Cardiac fibroblast (primary cell): ENCODE results near the gene DDIT4.

Experiments used
- DNase-seq, 2 donors: peaks; one replicate each; pipeline versions ENCODE4 v3.0.0 to v3.0.0-alpha.2; 2010; ENCODE audit warnings: low read depth in 2 of 2
- H3K4me3 ChIP-seq, 2 donors: replicated peaks in 1 of 2; 1 replicate in 1 of 2; 2 replicates in 1 of 2; pipeline ENCODE4 v1.5.1; 2011; ENCODE audit warnings: low read depth in 2 of 2, low read length in 2 of 2, mild to moderate bottlenecking in 2 of 2, moderate library complexity in 1 of 2
- TF ChIP-seq, protein P1 (sequence below): IDR thresholded peaks from one replicate; pipeline ENCODE4 v1.5.1; 2011; ENCODE audit warnings: low read depth, mild to moderate bottlenecking, low read length, inconsistent platforms

Gene DDIT4

DNA sequence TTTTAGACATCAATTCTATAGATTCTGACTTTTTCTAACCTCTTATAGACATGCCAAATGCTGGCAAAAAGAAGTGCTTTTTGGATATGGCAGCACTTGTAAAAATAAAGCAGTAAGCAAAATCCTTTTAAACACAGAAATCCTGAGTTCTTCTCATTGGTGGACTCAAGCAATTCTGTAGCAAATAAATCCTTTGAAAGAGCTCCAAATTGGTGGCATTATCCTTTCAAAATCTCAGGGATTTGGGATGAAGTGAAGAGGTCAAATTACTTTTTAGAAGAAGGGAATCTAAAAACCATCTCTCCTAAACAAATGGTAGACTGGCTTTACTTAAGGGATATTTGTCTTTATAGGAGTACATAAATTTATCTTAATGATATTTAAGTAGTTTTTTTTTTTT lies 40.1 kb upstream of the DDIT4 start:
- no peak overlapping the region for H3K4me3 ChIP-seq
- TF ChIP-seq, protein P1, sequence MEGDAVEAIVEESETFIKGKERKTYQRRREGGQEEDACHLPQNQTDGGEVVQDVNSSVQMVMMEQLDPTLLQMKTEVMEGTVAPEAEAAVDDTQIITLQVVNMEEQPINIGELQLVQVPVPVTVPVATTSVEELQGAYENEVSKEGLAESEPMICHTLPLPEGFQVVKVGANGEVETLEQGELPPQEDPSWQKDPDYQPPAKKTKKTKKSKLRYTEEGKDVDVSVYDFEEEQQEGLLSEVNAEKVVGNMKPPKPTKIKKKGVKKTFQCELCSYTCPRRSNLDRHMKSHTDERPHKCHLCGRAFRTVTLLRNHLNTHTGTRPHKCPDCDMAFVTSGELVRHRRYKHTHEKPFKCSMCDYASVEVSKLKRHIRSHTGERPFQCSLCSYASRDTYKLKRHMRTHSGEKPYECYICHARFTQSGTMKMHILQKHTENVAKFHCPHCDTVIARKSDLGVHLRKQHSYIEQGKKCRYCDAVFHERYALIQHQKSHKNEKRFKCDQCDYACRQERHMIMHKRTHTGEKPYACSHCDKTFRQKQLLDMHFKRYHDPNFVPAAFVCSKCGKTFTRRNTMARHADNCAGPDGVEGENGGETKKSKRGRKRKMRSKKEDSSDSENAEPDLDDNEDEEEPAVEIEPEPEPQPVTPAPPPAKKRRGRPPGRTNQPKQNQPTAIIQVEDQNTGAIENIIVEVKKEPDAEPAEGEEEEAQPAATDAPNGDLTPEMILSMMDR, result no peak
- no peak for DNase-seq

GRCh38 chr10:72234560-72235095 lies 39.1 kb upstream of the DDIT4 start:
- TF ChIP-seq, protein P1, result no peak
- no peak for DNase-seq
- H3K4me3 ChIP-seq, result no peak overlapping the region

DNA sequence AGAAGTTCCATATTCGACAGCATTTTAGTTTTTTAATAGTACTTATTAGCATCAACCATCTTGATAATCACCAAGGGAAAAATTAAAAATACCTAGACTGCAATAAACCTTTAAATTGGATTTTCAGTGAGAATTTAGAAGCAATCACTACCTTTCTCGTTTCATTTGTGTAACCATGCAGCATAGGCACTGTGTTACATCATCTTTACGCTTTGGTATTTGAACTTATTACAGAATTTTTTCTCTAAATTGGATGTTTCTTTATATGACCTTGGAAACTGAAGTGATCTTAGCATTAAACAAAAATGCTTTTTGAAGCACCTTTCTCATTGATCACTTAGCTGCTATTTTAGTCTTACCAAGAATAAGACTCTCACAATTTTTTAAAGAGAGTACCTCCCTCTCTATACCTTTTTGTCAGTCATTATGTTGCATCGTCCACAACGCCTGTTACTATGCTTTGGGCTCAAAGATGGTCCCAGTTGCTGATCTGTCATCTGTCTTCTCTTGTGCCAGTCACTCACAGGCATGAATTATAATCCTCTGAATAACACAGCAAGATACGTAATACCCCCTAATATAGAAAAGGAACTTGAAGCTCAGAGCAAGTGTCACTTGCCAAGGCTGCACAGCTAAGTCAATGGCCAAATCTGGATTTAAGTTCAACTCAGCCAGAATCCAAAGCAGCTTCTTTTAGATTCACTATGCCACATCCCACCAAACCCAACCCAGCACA lies 38.0 kb upstream of the DDIT4 start:
- no peak overlapping the region for H3K4me3 ChIP-seq
- DNase-seq, result no peak
- TF ChIP-seq, protein P1, result no peak

- no peak for DNase-seq
- TF ChIP-seq, protein P1, result no peak
- no peak overlapping the region for H3K4me3 ChIP-seq
Observed at GRCh38 chr10:72238392-72239175, 35.1 kb upstream of the DDIT4 start.

GRCh38 chr10:72239409-72239808 lies 34.3 kb upstream of the DDIT4 start:
- no peak for DNase-seq
- TF ChIP-seq, protein P1, result no peak
- H3K4me3 ChIP-seq, result no peak overlapping the region

GRCh38 chr10:72240371-72240770 lies 33.4 kb upstream of the DDIT4 start:
- no peak overlapping the region for H3K4me3 ChIP-seq
- no peak for DNase-seq
- TF ChIP-seq, protein P1, result no peak
